Astrocyte (in vitro differentiated cells and primary cell): Measurements from ENCODE around the gene A1BG. TPM values are rescaled to one million over a fixed set of nuclear protein-coding genes. Genes with fewer than 3 reads are reported as not detected.

Experiments used
- DNase-seq: peaks from one replicate; pipeline ENCODE4 v3.0.0-alpha.2; 2010; ENCODE audit warnings: low read depth
- FAIRE-seq: peaks from 2 replicates; lab custom pipeline; 2011; peaks lifted over from hg19 to GRCh38; lab: Jason Lieb, UNC
- H2AFZ ChIP-seq: 2 replicates; pipeline ENCODE4 v1.6.0; 2012; ENCODE audit warnings: low read depth, low read length, inconsistent platforms
- H3K27ac ChIP-seq: 2 replicates; pipeline ENCODE4 v1.5.1; 2011; ENCODE audit warnings: low read depth, low read length, inconsistent platforms
- H3K27me3 ChIP-seq: 2 replicates; pipeline ENCODE4 v1.6.0; 2011; ENCODE audit warnings: low read length, inconsistent platforms; ENCODE audit not compliant: insufficient read depth
- H3K36me3 ChIP-seq: 2 replicates; pipeline ENCODE4 v1.5.1; 2011; ENCODE audit warnings: low read length, inconsistent platforms; ENCODE audit not compliant: insufficient read depth
- H3K4me1 ChIP-seq: 2 replicates; pipeline ENCODE4 v1.5.1; 2011; ENCODE audit warnings: low read length, inconsistent platforms; ENCODE audit not compliant: insufficient read depth
- H3K4me2 ChIP-seq: 2 replicates; pipeline ENCODE4 v1.6.0; 2012; ENCODE audit warnings: low read length, inconsistent platforms
- H3K4me3 ChIP-seq: 2 replicates; pipeline ENCODE4 v1.5.1; 2011; ENCODE audit warnings: low read depth, mild to moderate bottlenecking, low read length, inconsistent platforms; ENCODE audit not compliant: insufficient read depth
- H3K79me2 ChIP-seq: 2 replicates; pipeline ENCODE4 v1.6.0; 2012; ENCODE audit warnings: mild to moderate bottlenecking, low read length, inconsistent platforms; ENCODE audit not compliant: insufficient read depth
- H3K9ac ChIP-seq: 2 replicates; pipeline ENCODE4 v1.6.0; 2012; ENCODE audit warnings: mild to moderate bottlenecking, low read length, inconsistent platforms
- H3K9me3 ChIP-seq: 2 replicates; pipeline ENCODE4 v1.5.1; 2012; ENCODE audit warnings: low read depth, mild to moderate bottlenecking, low read length, inconsistent platforms; ENCODE audit not compliant: insufficient read depth
- H4K20me1 ChIP-seq: 2 replicates; pipeline ENCODE4 v1.6.0; 2012; ENCODE audit warnings: low read length, inconsistent platforms; ENCODE audit not compliant: insufficient read depth
- H3K27ac Mint-ChIP-seq: one replicate; pipeline ENCODE4 v1.8.0; 2021; ENCODE audit warnings: mild to moderate bottlenecking, mixed read lengths; ENCODE audit not compliant: unreplicated experiment
- H3K27me3 Mint-ChIP-seq: one replicate; pipeline ENCODE4 v1.8.0; 2021; ENCODE audit warnings: low read depth, mixed read lengths; ENCODE audit not compliant: unreplicated experiment
- H3K36me3 Mint-ChIP-seq: one replicate; pipeline ENCODE4 v1.8.0; 2021; ENCODE audit warnings: low read depth, mixed read lengths; ENCODE audit not compliant: unreplicated experiment
- H3K4me1 Mint-ChIP-seq: one replicate; pipeline ENCODE4 v1.8.0; 2021; ENCODE audit warnings: low read depth, mixed read lengths; ENCODE audit not compliant: unreplicated experiment
- H3K4me3 Mint-ChIP-seq: one replicate; pipeline ENCODE4 v1.8.0; 2021; ENCODE audit warnings: mild to moderate bottlenecking, moderate library complexity, mixed read lengths; ENCODE audit not compliant: unreplicated experiment
- H3K9me3 Mint-ChIP-seq: one replicate; pipeline ENCODE4 v1.8.0; 2021; ENCODE audit warnings: mild to moderate bottlenecking, mixed read lengths; ENCODE audit not compliant: unreplicated experiment
- EZH2 ChIP-seq: IDR thresholded peaks from 2 replicates; pipeline ENCODE4 v1.6.1; 2012; ENCODE audit warnings: mild to moderate bottlenecking, low read length, inconsistent platforms; ENCODE audit not compliant: insufficient read depth
- total RNA-seq: library from RNA; stranded (reverse); gene quantifications from 2 replicates; pipeline ENCODE4 v1.2.1, GENCODE V29; 2021
- TF ChIP-seq, protein P1 (sequence below): IDR thresholded peaks from 2 replicates; pipeline ENCODE4 v1.5.1; 2011; ENCODE audit warnings: low read depth, mild to moderate bottlenecking, inconsistent platforms, low read length, moderate library complexity; ENCODE audit not compliant: insufficient read depth

The A1BG gene
- total RNA-seq, 1 donor from 2014 or later = 32.3 TPM

DNA sequence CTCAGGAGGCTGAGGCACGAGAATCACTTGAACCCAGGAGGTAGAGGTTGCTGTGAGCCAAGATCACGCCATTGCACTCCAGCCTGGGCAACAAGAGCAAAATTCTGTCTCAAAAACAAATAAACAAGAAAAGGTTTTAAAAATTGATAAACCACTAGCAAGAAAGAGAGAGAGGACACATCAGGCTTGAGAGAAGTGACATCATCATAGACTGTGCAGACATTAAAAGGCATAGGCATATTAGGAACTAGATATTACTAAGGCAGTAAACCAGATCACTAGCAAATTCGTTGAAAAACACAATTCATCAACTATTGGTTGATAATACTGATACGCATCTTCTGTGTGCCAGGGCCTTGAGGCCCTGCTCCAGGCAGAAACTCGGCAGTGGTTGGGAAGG is 7.7 kb downstream of the A1BG start:
- no peak overlapping the region for H3K9ac ChIP-seq
- peaks cover 20% of the 10 kb centered on the region for H3K27me3 ChIP-seq
- H3K4me3 ChIP-seq = no peak overlapping the region
- no peak overlapping the region for H3K4me2 ChIP-seq
- no peaks in the 10 kb centered on the region for H3K9me3 Mint-ChIP-seq
- peaks cover 3% of the 10 kb centered on the region for H3K4me1 Mint-ChIP-seq
- H4K20me1 ChIP-seq = peaks cover 8% of the 10 kb centered on the region
- no peak overlapping the region for H3K27ac Mint-ChIP-seq
- no peak for DNase-seq
- H3K4me1 ChIP-seq = peaks cover 7% of the 10 kb centered on the region
- no peaks in the 10 kb centered on the region for H3K79me2 ChIP-seq
- H3K27me3 Mint-ChIP-seq = no peaks in the 10 kb centered on the region
- H3K4me3 Mint-ChIP-seq = peak overlapping the region; percentile 92
- H3K9me3 ChIP-seq = peaks cover 3% of the 10 kb centered on the region
- TF ChIP-seq, protein P1, sequence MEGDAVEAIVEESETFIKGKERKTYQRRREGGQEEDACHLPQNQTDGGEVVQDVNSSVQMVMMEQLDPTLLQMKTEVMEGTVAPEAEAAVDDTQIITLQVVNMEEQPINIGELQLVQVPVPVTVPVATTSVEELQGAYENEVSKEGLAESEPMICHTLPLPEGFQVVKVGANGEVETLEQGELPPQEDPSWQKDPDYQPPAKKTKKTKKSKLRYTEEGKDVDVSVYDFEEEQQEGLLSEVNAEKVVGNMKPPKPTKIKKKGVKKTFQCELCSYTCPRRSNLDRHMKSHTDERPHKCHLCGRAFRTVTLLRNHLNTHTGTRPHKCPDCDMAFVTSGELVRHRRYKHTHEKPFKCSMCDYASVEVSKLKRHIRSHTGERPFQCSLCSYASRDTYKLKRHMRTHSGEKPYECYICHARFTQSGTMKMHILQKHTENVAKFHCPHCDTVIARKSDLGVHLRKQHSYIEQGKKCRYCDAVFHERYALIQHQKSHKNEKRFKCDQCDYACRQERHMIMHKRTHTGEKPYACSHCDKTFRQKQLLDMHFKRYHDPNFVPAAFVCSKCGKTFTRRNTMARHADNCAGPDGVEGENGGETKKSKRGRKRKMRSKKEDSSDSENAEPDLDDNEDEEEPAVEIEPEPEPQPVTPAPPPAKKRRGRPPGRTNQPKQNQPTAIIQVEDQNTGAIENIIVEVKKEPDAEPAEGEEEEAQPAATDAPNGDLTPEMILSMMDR = no peak
- TF ChIP-seq EZH2 = no peak
- peaks cover 17% of the 10 kb centered on the region for H3K36me3 Mint-ChIP-seq
- H3K27ac ChIP-seq = no peak overlapping the region
- no peak overlapping the region for H2AFZ ChIP-seq
- no peaks in the 10 kb centered on the region for H3K36me3 ChIP-seq
- no peak for FAIRE-seq

DNA sequence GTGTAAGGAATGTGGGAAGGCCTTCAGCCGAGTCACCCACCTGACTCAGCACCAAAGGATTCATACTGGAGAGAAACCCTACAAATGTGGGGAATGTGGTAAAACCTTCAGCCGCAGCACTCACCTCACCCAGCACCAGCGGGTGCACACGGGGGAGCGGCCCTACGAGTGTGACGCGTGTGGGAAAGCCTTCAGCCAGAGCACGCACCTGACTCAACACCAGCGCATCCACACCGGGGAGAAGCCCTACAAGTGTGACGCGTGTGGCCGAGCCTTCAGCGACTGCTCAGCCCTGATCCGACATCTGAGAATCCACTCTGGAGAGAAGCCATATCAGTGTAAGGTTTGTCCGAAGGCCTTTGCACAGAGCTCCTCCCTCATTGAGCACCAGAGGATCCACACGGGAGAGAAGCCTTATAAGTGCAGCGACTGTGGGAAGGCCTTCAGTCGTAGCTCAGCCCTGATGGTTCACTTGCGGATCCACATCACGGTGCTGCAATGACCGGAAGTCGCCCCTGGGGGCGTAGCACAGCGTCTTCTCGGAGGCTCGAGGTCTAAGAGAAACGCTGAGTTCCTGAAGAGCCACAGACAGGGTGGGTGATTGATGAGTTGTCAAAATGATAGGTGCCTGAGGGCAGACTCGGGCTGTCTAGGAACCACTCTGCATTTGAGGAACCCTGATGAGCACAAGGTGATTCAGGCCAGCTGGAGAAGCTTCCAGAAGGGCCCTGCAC is 14.3 kb downstream of the A1BG start:
- TF ChIP-seq EZH2 = no peak
- TF ChIP-seq, protein P1 = no peak
- Histone ChIP-seq H3K27ac (no peak overlapping the region), H3K9me3 (peaks cover 20% of the 10 kb centered on the region), H4K20me1 (no peaks in the 10 kb centered on the region), H3K4me2 (no peak overlapping the region), H3K36me3 (no peaks in the 10 kb centered on the region), H3K4me3 (no peak overlapping the region), H2AFZ (no peak overlapping the region), H3K9ac (no peak overlapping the region), H3K27me3 (no peaks in the 10 kb centered on the region), H3K79me2 (no peaks in the 10 kb centered on the region), H3K4me1 (no peaks in the 10 kb centered on the region)
- Mint-ChIP-seq H3K4me3 (no peak overlapping the region), H3K27ac (no peak overlapping the region), H3K36me3 (peaks cover 50% of the 10 kb centered on the region), H3K4me1 (no peaks in the 10 kb centered on the region), H3K9me3 (peaks cover 8% of the 10 kb centered on the region), H3K27me3 (no peaks in the 10 kb centered on the region)
- FAIRE-seq (no peak), DNase-seq (no peak)

GRCh38 chr19:58338336-58338735 is 15.0 kb downstream of the A1BG start:
- no peak for TF ChIP-seq EZH2
- TF ChIP-seq, protein P1 = no peak
- Histone ChIP-seq H3K9me3 (peaks cover 20% of the 10 kb centered on the region), H3K4me2 (no peak overlapping the region), H3K4me3 (no peak overlapping the region), H3K27ac (no peak overlapping the region), H2AFZ (no peak overlapping the region), H3K4me1 (no peaks in the 10 kb centered on the region), H3K36me3 (no peaks in the 10 kb centered on the region), H3K9ac (no peak overlapping the region), H4K20me1 (no peaks in the 10 kb centered on the region), H3K79me2 (no peaks in the 10 kb centered on the region), H3K27me3 (no peaks in the 10 kb centered on the region)
- H3K9me3 Mint-ChIP-seq = peaks cover 8% of the 10 kb centered on the region
- no peak overlapping the region for H3K4me3 Mint-ChIP-seq
- H3K27ac Mint-ChIP-seq = no peak overlapping the region
- DNase-seq (no peak), FAIRE-seq (no peak)
- peaks cover 46% of the 10 kb centered on the region for H3K36me3 Mint-ChIP-seq
- H3K4me1 Mint-ChIP-seq = no peaks in the 10 kb centered on the region
- H3K27me3 Mint-ChIP-seq = no peaks in the 10 kb centered on the region
